HT1080 (cell line): ENCODE measurements around the gene CKB. TPM values are rescaled to one million over a fixed set of nuclear protein-coding genes. Genes with fewer than 3 reads are reported as not detected.
"Not testable (repeated sequence)": the region's sequence is repeated elsewhere in the genome, so short reads cannot be mapped to it uniquely, and the experiment has no call there.

ENCODE experiments used
- DNase-seq: peaks from one replicate; pipeline ENCODE4 v3.0.0-alpha.2; 2015; ENCODE audit warnings: low read depth
- total RNA-seq: library from RNA; depleted of rRNA; stranded (reverse); fragments of >200 nt; shearing (Covaris generic); gene quantifications from 2 replicates; pipeline ENCODE4 v1.2.3, GENCODE V29; 2014

CKB gene
- total RNA-seq, 1 experiment from 2014 or later = 5.9 TPM

GRCh38 chr14:103514596-103515421 is 7.8 kb downstream of the CKB start:
- DNase-seq = no peak

DNA sequence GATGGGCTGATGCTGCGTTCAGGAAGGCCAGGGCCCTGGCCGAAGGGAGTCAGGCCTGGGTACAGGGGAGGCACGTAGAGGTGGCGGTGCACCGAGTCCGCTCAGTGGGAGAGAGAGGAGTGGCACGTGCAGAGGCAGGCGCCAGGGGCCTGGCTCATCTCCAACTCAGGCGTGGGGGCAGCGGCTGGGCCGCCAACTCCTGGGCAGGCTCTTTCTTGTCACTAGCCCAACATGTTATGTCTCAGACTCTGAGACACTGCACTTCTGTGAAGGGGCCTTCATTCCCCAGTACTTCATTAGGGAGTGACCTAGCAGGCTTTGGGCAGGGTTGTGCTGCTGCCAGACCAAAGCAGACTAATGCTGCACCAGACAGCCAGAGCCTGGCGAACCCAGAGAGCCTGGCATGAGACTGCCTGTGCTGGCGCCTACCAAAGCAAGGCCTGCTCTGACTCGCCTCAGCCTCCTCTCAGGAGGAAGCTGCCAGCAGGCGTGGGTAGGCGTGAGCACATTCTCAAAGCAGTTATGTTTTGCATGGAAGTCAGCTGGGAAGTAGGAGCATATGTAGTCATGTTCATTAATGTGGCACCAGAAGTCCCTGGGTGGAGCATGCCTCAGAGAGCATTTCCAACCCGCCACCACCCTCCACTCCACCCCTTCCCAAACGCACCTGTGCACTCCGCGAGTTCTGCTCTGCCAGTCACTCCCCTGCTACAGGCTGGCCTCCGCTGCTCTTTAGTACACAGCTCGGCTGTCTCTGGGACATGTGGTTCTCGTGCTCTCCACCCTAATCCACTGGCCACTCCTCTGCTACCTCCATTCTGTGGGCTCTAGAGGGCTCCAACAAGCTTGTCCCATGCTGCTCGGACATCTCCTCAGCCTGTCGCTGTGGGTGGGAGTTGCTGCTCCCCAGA is 9.7 kb downstream of the CKB start:
- peak; percentile 41 for DNase-seq

GRCh38 chr14:103512180-103512579 is 10.4 kb downstream of the CKB start:
- not testable (repeated sequence) for DNase-seq

DNA sequence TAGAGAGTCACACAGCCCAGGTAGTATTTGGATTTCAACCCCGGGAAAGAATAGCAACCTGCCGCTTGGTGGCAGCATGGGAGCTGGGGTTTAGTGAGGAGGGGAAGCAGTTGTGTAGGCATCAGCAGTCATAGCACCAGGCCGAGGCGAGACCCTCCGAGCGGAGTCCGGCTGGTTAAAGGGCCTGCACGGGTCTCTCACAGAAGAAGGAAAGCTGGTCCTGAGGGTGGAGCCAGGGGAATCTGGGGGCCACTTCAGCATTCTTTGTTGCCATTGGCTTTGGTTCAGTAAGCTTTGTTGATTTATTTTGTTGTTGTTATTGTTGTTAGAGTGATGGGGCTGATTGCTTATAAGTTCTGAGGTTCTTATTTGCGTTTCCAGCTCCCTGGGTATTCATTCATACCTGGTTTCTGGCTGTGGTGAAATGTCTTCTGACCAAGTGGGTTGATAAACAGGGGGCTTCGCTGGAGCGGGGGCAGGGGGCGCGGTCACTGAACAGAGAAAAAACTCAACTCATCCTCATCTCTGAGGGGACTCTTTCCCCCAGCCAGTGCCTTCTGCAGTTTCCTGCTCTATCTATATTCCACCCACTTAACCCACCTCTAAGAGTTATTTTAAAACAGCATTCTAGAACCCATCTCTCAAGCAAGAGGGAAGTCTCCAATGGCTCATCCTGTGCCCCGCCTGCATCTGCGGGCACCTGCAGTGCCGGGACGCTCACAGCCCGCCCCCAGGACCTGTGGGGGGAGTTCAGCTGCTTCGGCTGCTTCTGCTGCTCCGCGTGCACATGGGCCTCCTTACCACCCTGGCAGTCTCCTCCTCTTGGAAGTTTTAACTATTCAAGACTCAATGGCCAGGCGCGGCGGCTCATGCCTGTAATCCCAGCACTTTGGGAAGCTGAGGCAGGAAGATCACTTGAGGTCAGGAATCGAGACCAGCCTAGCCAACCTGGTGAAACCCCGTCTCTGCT is 11.6 kb downstream of the CKB start:
- DNase-seq = no peak

DNA sequence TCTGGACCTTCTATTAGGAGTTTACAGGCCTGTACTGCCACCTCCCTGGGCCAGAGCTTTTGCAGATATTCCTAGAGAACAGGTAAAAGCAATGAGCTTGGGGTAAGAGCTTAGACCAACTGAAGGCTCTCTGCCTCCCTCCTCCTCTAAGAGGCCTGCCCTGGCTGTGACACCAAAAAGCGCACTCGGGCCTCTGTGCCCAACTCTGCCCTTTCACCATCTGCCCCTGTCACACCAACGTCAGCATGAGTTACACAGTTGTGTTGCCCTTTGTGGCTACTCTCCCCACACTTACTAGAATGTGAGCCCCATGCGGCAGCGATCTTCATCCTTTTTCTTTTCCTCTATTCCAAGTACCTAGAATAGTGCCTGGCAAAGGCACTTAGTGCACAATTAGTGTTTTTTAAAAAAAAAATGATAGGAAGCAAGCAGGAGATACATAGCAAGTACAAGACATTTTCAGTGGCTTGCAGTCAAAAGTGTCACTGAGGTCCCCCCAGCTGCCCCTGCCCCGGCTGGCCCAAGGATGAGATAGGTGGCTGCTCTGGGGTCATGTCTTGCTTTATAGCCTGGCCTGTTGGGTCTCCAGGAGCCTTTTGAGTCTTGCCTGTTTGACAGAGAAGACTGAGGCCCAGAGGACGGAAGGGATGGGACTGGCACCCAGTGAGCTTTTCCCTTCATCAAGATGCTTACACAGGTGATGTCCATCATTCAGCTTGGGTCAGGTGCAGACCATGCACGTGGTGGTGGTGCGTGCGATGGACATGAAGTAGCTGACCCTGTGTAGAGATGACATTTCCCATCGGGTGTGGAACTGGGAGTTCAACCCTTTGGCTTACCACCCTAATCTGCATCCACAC is 12.5 kb downstream of the CKB start:
- DNase-seq = no peak

- no peak for DNase-seq
Observed at GRCh38 chr14:103508521-103509329, 13.9 kb downstream of the CKB start.

GRCh38 chr14:103507751-103508150 is 14.9 kb downstream of the CKB start:
- DNase-seq = no peak

GRCh38 chr14:103504991-103505565 is 17.6 kb downstream of the CKB start:
- DNase-seq = no peak

GRCh38 chr14:103503296-103503695 is 19.3 kb downstream of the CKB start:
- no peak for DNase-seq

DNA sequence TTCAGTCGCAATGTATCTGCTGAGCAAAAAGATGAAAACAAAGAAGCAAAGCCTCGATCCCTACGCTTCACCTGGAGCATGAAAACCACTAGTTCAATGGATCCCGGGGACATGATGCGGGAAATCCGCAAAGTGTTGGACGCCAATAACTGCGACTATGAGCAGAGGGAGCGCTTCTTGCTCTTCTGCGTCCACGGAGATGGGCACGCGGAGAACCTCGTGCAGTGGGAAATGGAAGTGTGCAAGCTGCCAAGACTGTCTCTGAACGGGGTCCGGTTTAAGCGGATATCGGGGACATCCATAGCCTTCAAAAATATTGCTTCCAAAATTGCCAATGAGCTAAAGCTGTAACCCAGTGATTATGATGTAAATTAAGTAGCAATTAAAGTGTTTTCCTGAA is 19.8 kb downstream of the CKB start:
- DNase-seq = no peak

GRCh38 chr14:103501921-103502669 is 20.5 kb downstream of the CKB start:
- DNase-seq = no peak

GRCh38 chr14:103501041-103501870 is 21.4 kb downstream of the CKB start:
- DNase-seq = no peak

- DNase-seq = peak; percentile 63
Observed at GRCh38 chr14:103500148-103500990, 22.3 kb downstream of the CKB start.

GRCh38 chr14:103499709-103500108 is 22.9 kb downstream of the CKB start:
- no peak for DNase-seq

DNA sequence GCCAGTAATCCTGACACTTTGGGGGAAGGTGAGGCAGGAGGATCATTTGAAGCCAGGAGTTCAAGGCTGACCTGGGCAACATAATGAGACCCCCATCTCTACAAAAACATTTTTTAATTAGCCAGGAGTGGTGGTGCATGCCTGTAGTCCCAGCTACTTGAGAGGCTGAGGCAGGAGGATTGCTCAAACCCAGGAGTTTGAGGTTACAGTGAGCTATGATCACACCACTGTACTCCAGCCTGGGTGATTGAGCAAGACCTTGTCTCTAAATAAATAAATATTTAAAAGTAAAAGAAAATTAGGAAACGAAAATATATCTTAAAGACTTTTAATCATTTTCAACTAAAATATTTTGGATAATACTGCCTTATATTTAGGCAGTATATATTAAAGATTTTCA is 25.9 kb downstream of the CKB start:
- no peak for DNase-seq

- no peak for DNase-seq
Observed at GRCh38 chr14:103495854-103496253, 26.8 kb downstream of the CKB start.
